GM19043 (cell line): ENCODE data around the gene NSG1.

Experiments
- ATAC-seq: cut with Tn5 transposase; IDR thresholded peaks from one replicate; pipeline ENCODE4 v1.9.1; 2021; ENCODE audit warnings: low read depth; ENCODE audit not compliant: unreplicated experiment

NSG1 gene

GRCh38 chr4:4395371-4395770 lies 8.5 kb downstream of the NSG1 start:
- no peak for ATAC-seq

GRCh38 chr4:4395849-4396627 lies 9.1 kb downstream of the NSG1 start:
- ATAC-seq, result no peak

DNA sequence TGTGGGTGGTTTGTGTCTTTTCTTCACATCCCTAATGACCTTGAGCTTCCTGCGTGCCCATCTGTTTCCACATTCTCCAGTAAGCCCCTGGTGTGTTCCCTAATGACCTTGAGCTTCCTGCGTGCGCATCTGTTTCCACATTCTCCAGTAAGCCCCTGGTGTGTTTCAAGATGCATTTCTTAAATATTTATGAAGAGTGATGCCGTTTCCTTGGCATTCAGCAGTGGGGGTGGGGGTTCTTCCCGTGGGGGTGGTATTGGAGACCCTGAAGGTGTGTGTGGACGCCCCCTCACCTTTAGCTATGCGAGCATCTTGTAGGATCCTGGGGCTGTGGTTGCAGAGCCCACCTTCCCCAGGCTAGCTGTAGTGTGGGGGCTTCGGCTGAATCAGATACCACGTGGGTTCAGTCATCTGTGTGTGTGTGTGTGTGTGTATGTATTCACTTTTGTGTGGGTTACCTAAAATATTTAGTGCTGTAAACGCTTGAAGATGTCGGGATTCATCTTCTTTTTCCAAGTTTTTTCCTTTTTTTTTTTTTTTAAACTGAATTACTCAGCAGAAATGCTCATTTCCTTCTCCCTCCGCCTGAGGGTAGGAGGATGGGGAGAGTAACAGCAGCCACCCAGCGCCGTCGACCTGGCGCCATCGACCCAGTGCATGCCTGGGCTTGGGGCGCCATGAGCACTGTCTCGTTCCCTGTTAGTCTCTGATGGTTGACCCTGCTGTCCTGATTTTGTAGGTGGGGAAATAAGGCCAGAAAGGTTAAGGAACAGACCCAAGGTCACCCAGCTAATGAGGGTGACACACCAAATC lies 9.9 kb downstream of the NSG1 start:
- no peak for ATAC-seq

DNA sequence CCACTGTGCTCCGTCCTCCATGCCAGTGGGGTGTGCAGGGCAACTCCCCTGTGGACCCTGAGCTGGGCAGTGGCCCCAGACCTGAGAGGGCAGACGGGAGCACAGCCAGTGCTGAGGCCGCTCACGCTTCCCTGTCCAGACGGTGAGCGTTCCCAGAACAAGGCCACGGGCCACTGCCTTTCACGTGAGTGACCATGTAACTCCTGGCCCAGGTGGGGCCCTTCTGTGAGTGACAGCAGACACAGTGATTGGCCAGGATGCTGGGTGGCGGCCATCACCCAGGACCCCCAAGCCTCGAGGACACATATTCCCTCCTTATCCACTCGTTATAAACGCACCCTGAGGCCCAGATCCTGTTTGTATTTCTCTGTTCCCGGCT lies 10.5 kb downstream of the NSG1 start:
- ATAC-seq, result no peak

DNA sequence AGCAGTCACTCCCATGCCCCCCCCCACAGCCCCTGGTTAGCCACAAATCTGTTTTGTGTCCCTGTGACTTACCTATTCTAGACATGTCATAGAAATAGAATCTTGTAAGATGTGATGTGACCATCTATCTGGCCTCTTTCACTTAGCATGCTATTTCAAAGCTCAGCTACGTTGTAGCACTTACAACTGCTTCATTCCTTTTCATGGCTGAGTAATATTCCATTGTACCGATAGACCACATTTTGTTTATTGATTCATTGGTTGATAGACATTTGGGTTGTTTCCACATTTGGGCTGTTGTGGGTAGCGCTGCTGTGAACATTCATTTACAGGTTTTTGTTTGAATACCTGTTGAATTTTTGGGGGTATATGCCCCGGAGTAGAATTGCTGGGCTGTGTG lies 11.5 kb downstream of the NSG1 start:
- no peak for ATAC-seq

GRCh38 chr4:4401036-4401435 lies 14.1 kb downstream of the NSG1 start:
- no peak for ATAC-seq

- ATAC-seq, result no peak
Measured at GRCh38 chr4:4402966-4403365, 16.1 kb downstream of the NSG1 start.

GRCh38 chr4:4405358-4405962 lies 18.6 kb downstream of the NSG1 start:
- no peak for ATAC-seq

- no peak for ATAC-seq
Measured at GRCh38 chr4:4406455-4407298, 19.8 kb downstream of the NSG1 start.

- no peak for ATAC-seq
Measured at GRCh38 chr4:4407299-4408131, 20.6 kb downstream of the NSG1 start.

- no peak for ATAC-seq
Measured at GRCh38 chr4:4408132-4408523, 21.2 kb downstream of the NSG1 start.

DNA sequence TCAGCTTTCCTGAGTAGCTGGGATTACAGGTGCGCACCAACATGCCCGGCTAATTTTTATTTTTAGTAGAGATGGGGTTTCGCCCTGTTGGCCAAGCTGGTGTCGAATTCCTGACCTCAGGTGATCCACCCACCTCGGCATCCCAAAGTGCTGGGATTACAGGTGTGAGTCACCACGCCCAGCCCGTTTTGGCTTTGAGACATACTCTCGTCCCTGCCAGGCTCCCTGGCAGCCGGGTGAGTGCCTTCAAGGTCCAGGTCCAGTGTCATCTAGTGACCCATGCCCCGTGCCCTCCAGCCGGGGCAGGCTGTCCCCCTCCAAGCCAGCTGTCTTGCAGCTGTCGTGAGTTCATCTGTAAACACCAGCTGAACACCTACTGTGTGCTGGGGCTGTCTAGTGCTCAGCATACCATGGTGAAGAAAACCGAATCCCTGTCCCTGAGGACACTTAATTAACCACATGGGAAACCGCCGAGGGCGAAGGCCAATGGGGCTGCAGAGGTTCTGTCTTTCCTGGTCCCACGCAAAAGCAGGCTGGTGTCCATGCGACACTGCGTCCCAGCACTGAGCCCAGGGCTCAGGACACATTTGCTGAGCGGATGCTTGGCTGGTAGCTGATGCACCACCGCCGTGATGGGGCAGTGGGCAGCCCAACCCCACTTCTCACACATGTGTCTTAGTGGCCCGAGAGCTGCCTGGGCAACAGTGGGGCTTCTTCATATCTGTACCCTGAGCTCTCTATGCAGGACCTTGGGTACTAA lies 21.9 kb downstream of the NSG1 start:
- no peak for ATAC-seq

DNA sequence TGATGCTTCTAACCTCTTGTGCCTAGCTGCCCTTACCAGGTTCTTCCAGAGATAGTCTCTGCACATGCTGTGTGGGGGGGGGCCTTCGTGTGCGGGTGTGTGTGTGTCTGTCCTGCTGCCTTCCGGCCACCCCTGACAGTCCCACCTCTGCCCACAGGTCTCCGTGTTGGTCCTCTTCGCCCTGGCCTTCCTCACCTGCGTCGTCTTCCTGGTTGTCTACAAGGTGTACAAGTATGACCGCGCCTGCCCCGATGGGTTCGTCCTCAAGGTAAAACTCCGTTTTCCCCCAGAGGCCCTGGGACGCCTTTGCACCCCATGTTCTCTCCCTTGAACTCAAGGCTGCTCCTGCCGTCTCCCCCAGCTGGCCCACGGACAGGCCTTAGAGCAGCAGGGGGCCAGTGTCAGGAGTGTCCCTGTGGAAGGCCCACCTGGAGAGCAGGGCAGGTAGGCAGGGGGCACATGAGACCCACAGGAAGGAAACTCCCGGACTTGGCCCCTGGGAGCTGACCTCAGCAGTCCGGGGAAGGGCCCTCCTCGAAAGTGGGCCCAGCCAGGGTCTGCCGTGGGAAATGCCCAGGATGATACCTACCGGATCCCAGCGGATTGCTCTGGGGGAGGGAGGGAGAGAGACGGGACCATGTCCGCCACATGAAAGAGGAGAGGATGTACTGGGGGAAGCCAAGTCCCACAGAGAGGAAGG lies 22.7 kb downstream of the NSG1 start:
- ATAC-seq, result no peak

DNA sequence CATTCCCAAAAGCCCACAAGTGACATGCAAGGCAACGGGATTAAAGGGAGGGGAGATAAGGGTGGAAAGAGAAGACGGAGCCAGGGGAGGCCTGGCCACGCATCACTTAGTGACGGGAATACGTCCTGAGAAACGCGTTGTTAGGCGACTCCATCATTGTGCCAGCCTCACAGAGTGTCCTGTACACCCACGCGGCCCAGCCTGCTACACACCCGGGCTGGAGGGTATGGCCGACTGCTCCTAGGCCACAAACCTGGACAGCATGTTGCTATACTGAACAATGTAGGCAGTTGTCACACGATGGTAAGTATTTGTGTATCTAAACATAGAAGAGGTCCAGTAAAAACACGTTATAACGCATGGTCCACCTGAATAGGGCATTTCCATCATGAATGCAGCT lies 23.4 kb downstream of the NSG1 start:
- no peak for ATAC-seq

DNA sequence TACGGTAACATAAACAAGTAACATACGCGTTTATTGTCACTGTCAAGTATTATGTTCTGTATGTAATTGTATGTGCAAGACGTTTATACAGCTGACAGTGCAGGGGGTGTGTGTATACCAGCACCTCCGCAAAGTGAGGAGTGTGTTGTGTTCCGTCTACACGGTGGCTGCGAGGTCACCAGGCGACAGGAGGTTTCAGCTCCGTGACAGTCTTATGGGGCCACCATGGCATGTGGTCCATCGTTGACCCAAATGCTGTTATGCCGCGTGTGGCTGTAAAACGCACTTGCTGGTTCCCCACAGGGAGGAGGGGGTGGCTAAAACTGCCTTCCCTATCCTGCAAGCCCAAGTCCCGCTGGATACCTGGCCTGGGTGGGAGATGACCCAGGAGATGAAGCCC lies 25.0 kb downstream of the NSG1 start:
- no peak for ATAC-seq

- ATAC-seq, result no peak
Measured at GRCh38 chr4:4412641-4413372, 25.9 kb downstream of the NSG1 start.

DNA sequence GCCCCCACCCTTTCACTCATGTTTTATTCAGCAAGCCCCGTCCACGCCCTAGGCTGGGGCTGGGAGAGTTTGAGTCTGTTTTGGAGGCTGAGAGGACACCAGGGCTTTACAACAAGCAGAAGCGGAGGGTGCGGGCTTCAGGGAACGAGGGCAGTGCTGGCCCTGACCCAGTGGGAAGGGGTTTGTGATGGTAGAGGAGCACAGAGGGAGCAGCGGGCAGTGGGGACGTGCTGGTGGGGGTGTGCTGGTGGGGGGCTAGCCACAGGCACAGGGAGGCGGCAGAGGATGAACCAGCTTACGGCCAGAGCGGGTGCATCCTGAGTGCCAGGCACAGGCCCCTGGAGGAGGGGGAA lies 26.4 kb downstream of the NSG1 start:
- ATAC-seq, result no peak

GRCh38 chr4:4413806-4414205 lies 26.9 kb downstream of the NSG1 start:
- no peak for ATAC-seq
